Tibial nerve (tissue), 4 donors: ENCODE results near the gene RPS6KA2. TPM values are rescaled to one million over a fixed set of nuclear protein-coding genes. Genes with fewer than 3 reads are reported as not detected.

Experiments
- DNase-seq, 2 donors: peaks; one replicate each; pipeline ENCODE4 v3.0.0-alpha.2; 2019; ENCODE audit warnings: low spot score in 2 of 2
- H3K27ac ChIP-seq, 4 donors: fragments of 200-600 bp; sonication (generic) in 3 of 4; one replicate each; pipeline ENCODE4 v1.5.1; 2017 to 2019; ENCODE audit warnings: mild to moderate bottlenecking in 1 of 4
- H3K27me3 ChIP-seq, 2 donors: fragments of 200-600 bp; sonication (generic) in 1 of 2; one replicate each; pipeline versions ENCODE4 v1.5.1 to v1.6.0; 2017 to 2019
- H3K36me3 ChIP-seq, 3 donors: fragments of 200-600 bp; sonication (generic); one replicate each; pipeline ENCODE4 v1.5.1; 2018 to 2019
- H3K4me1 ChIP-seq, 4 donors: fragments of 200-600 bp; sonication (generic) in 3 of 4; one replicate each; pipeline ENCODE4 v1.5.1; 2017 to 2019
- H3K4me3 ChIP-seq, 4 donors: fragments of 200-600 bp; sonication (generic) in 3 of 4; one replicate each; pipeline ENCODE4 v1.5.1; 2017 to 2019; ENCODE audit warnings: mild to moderate bottlenecking in 1 of 4, moderate library complexity in 1 of 4
- H3K9me3 ChIP-seq, 4 donors: fragments of 200-600 bp; sonication (generic) in 3 of 4; one replicate each; pipeline ENCODE4 v1.5.1; 2017 to 2019
- CTCF ChIP-seq, 5 experiments: fragments of 200-600 bp in 3 of 5; fragments of 450-650 bp in 2 of 5; sonication (generic) in 3 of 5; IDR thresholded peaks; one replicate each; pipeline ENCODE4 v1.5.1; 2016 to 2019; ENCODE audit warnings: antibody characterized with exemption in 5 of 5, mild to moderate bottlenecking in 3 of 5, moderate library complexity in 2 of 5
- EP300 ChIP-seq, 2 donors: sonication (generic); formaldehyde crosslinking; IDR thresholded peaks; one replicate each; pipeline ENCODE4 v1.6.1; 2017; ENCODE audit warnings: antibody characterized with exemption in 2 of 2, mild to moderate bottlenecking in 1 of 2
- POLR2A ChIP-seq, 2 donors: fragments of 450-650 bp; IDR thresholded peaks; one replicate each; pipeline ENCODE4 v1.6.1; 2017; ENCODE audit warnings: antibody characterized with exemption in 2 of 2, mild to moderate bottlenecking in 2 of 2, moderate library complexity in 2 of 2
- WGBS, 2 donors: methylation state at CpG; one replicate each; pipeline ENCODE4 v1.1.5; 2018; 5-methylcytosine and 5-hydroxymethylcytosine counted together
- total RNA-seq, 4 donors: library from RNA; depleted of rRNA; stranded (reverse); fragments of >200 nt; gene quantifications; one replicate each; pipeline ENCODE4 v1.1.0, GENCODE V29; 2016

Gene RPS6KA2
- total RNA-seq, 4 donors from 2014 or later = 89.6 to 153 (median 103) TPM

- Histone ChIP-seq H3K27me3 (no peaks in the 10 kb centered on the region), H3K27ac (peak overlapping the region in 2 of 4 donors; percentile 83 to 86), H3K36me3 (peaks cover 0 to 88% (median 0%) of the 10 kb centered on the region in 3 donors), H3K4me1 (peaks cover 0 to 9% (median 0%) of the 10 kb centered on the region in 4 donors), H3K4me3 (no peak overlapping the region), H3K9me3 (no peaks in the 10 kb centered on the region)
- TF ChIP-seq EP300 (IDR thresholded peaks at IDR 0.05) (no peak), CTCF (IDR thresholded peaks at IDR 0.05) (no peak), POLR2A (IDR thresholded peaks at IDR 0.05) (no peak)
- 88 to 94% methylated on average over 9 of the region's 9 CpGs for WGBS, 2 donors
- DNase-seq = no peak
Observed at GRCh38 chr6:166494101-166494441, 133.0 kb downstream of the RPS6KA2 start.

- WGBS, 2 donors = 94 to 95% methylated on average over 17 to 21 of the region's 21 CpGs
- H3K36me3 ChIP-seq = peaks cover 0 to 87% (median 0%) of the 10 kb centered on the region in 3 donors
- DNase-seq = no peak
Observed at GRCh38 chr6:166493427-166494100, 133.5 kb downstream of the RPS6KA2 start.

GRCh38 chr6:166492092-166492741 is 134.8 kb downstream of the RPS6KA2 start:
- peaks cover 0 to 13% (median 0%) of the 10 kb centered on the region in 4 donors for H3K4me1 ChIP-seq
- H3K27ac ChIP-seq = no peak overlapping the region
- no peaks in the 10 kb centered on the region for H3K9me3 ChIP-seq
- no peaks in the 10 kb centered on the region for H3K27me3 ChIP-seq
- WGBS, 2 donors = 77% methylated on average over 5 of the region's 5 CpGs
- H3K36me3 ChIP-seq = peaks cover 0 to 85% (median under 1%) of the 10 kb centered on the region in 3 donors
- TF ChIP-seq EP300 (IDR thresholded peaks at IDR 0.05) = no peak
- no peak for TF ChIP-seq CTCF (IDR thresholded peaks at IDR 0.05)
- no peak for DNase-seq
- no peak overlapping the region for H3K4me3 ChIP-seq

More at GRCh38 chr6:166493427-166494100, 133.5 kb downstream of the RPS6KA2 start:
- Histone ChIP-seq H3K9me3 (no peaks in the 10 kb centered on the region), H3K4me1 (peaks cover 0 to 11% (median 0%) of the 10 kb centered on the region in 4 donors), H3K27me3 (no peaks in the 10 kb centered on the region), H3K4me3 (no peak overlapping the region), H3K27ac (peak overlapping the region in 1 of 4 donors; percentile 86)
- TF ChIP-seq EP300 (IDR thresholded peaks at IDR 0.05) = no peak
- no peak for TF ChIP-seq CTCF (IDR thresholded peaks at IDR 0.05)
- no peak for TF ChIP-seq POLR2A (IDR thresholded peaks at IDR 0.05)

- Histone ChIP-seq H3K36me3 (peaks cover 0 to 89% (median 6%) of the 10 kb centered on the region in 3 donors), H3K9me3 (no peaks in the 10 kb centered on the region), H3K4me1 (peaks cover 0 to 12% (median 0%) of the 10 kb centered on the region in 4 donors), H3K27me3 (no peaks in the 10 kb centered on the region), H3K4me3 (no peak overlapping the region), H3K27ac (no peak overlapping the region)
- TF ChIP-seq EP300 (IDR thresholded peaks at IDR 0.05) (peak in 1 of 2 donors; percentile 9), CTCF (IDR thresholded peaks at IDR 0.05) (no peak)
- 77 to 78% methylated on average over 18 of the region's 18 CpGs for WGBS, 2 donors
- DNase-seq = no peak
Observed at GRCh38 chr6:166490671-166491500, 136.2 kb downstream of the RPS6KA2 start.
